Stomach (tissue), 4 donors: Measurements from ENCODE around the gene PPP2R2B.

Experiments used
- CTCF ChIP-seq, 7 experiments: fragments of 450-650 bp in 4 of 7; fragments of 200-600 bp in 3 of 7; sonication (generic) in 3 of 7; IDR thresholded peaks; one replicate each; pipeline ENCODE4 v1.5.1; 2016 to 2019; ENCODE audit warnings: antibody characterized with exemption in 7 of 7, control low read depth in 2 of 7, mild to moderate bottlenecking in 1 of 7
- EP300 ChIP-seq: sonication (generic); formaldehyde crosslinking; IDR thresholded peaks from one replicate; pipeline ENCODE4 v1.6.1; 2017; ENCODE audit warnings: antibody characterized with exemption
- POLR2A ChIP-seq, 4 donors: fragments of 450-650 bp; IDR thresholded peaks; one replicate each; pipeline ENCODE4 v1.6.1; 2016; ENCODE audit warnings: antibody characterized with exemption in 4 of 4, control low read depth in 2 of 4, mild to moderate bottlenecking in 1 of 4, moderate library complexity in 1 of 4
- POLR2AphosphoS5 ChIP-seq, 3 donors: sonication (generic); formaldehyde crosslinking; IDR thresholded peaks; one replicate each; pipeline ENCODE4 v1.6.1; 2016; ENCODE audit warnings: antibody characterized with exemption in 3 of 3

GRCh38 chr5:146770546-146770945, 108.0 kb downstream of the PPP2R2B start:
- TF ChIP-seq CTCF (IDR thresholded peaks at IDR 0.05) (no peak), EP300 (no peak), POLR2A (IDR thresholded peaks at IDR 0.05) (no peak), POLR2AphosphoS5 (IDR thresholded peaks at IDR 0.05) (no peak)
